Neutrophil (primary cell): ENCODE measurements around the gene SPANXN4.

Experiments used
- H3K27ac ChIP-seq: fragments of 200-600 bp; sonication (generic); 2 replicates; pipeline ENCODE4 v1.5.1; 2016; ENCODE audit warnings: mild to moderate bottlenecking, moderate library complexity
- H3K27me3 ChIP-seq: fragments of 200-600 bp; sonication (generic); 2 replicates; pipeline ENCODE4 v1.6.0; 2016; ENCODE audit warnings: mild to moderate bottlenecking
- H3K36me3 ChIP-seq: fragments of 200-600 bp; sonication (generic); 2 replicates; pipeline ENCODE4 v1.5.1; 2017
- H3K4me1 ChIP-seq, 2 experiments: fragments of 200-600 bp in 1 of 2; sonication (generic) in 1 of 2; 1 replicate in 1 of 2; 2 replicates in 1 of 2; pipeline versions ENCODE4 v1.5.1 to v1.6.1; 2013 to 2016; ENCODE audit warnings: low read depth in 1 of 2, low read length in 1 of 2, mild to moderate bottlenecking in 1 of 2, moderate library complexity in 1 of 2; ENCODE audit not compliant: control insufficient read depth in 1 of 2, insufficient read depth in 1 of 2
- H3K4me3 ChIP-seq, 2 experiments: fragments of 200-600 bp in 1 of 2; sonication (generic) in 1 of 2; 1 replicate in 1 of 2; 2 replicates in 1 of 2; pipeline ENCODE4 v1.5.1; 2013 to 2016; ENCODE audit warnings: low read depth in 1 of 2, low read length in 1 of 2, mild to moderate bottlenecking in 1 of 2, moderate library complexity in 1 of 2
- H3K9me3 ChIP-seq: fragments of 200-600 bp; sonication (generic); 2 replicates; pipeline ENCODE4 v1.5.1; 2016
- CTCF ChIP-seq: fragments of 200-600 bp; sonication (generic); IDR thresholded peaks from 2 replicates; pipeline ENCODE4 v1.5.1; 2016; ENCODE audit warnings: antibody characterized with exemption

SPANXN4 gene

GRCh38 chrX:143047511-143047910, 21.8 kb downstream of the SPANXN4 start:
- TF ChIP-seq CTCF, result no peak
- H3K4me3 ChIP-seq, result no peak overlapping the region
- H3K4me1 ChIP-seq, result no peaks in the 10 kb centered on the region
- no peaks in the 10 kb centered on the region for H3K27me3 ChIP-seq
- no peak overlapping the region for H3K27ac ChIP-seq
- H3K9me3 ChIP-seq, result no peaks in the 10 kb centered on the region
- H3K36me3 ChIP-seq, result no peaks in the 10 kb centered on the region

- Histone ChIP-seq H3K27ac (no peak overlapping the region), H3K4me1 (no peaks in the 10 kb centered on the region), H3K27me3 (no peaks in the 10 kb centered on the region), H3K36me3 (no peaks in the 10 kb centered on the region), H3K4me3 (no peak overlapping the region), H3K9me3 (no peaks in the 10 kb centered on the region)
- no peak for TF ChIP-seq CTCF
These were observed 32.4 kb downstream of the SPANXN4 start for GRCh38 chrX:143058120-143058519.

- Histone ChIP-seq H3K36me3 (no peaks in the 10 kb centered on the region), H3K27me3 (no peaks in the 10 kb centered on the region), H3K9me3 (no peaks in the 10 kb centered on the region), H3K4me1 (no peaks in the 10 kb centered on the region), H3K4me3 (no peak overlapping the region), H3K27ac (no peak overlapping the region)
- no peak for TF ChIP-seq CTCF
These were observed 55.5 kb downstream of the SPANXN4 start for GRCh38 chrX:143081231-143081630.

- no peak overlapping the region for H3K4me3 ChIP-seq
- H3K36me3 ChIP-seq, result no peaks in the 10 kb centered on the region
- no peak overlapping the region for H3K27ac ChIP-seq
- no peak for TF ChIP-seq CTCF
- no peaks in the 10 kb centered on the region for H3K9me3 ChIP-seq
- no peaks in the 10 kb centered on the region for H3K27me3 ChIP-seq
- H3K4me1 ChIP-seq, result no peaks in the 10 kb centered on the region
These were observed 56.8 kb downstream of the SPANXN4 start for GRCh38 chrX:143082537-143082936.
